Measurements from ENCODE around the gene CAD.

DNA sequence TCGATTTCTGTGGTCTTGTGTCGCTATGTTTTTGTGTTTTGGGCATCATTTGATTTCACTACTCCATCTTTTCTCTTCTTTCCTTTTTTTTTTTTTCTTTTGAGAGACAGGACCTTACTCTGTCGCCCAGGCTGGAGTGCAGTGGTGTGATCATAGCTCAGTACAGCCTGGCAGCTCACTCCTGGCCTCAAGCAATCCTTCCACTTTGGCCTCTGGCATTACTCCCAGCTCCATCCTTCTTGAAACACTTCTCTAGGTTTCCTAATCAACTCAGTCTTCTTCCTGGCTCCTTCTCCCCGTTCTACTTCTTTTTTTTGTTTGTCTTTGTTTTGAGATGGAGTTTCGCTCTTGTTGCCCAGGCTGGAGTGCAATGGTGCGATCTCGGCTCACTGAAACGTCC, 41.8 kb upstream of the CAD start:
- TF ChIP-seq POLR2AphosphoS5 (IDR thresholded peaks at IDR 0.05; ENCODE audit: borderline replicate concordance, low read depth, low read length) (no peak), EZH2 (IDR thresholded peaks at IDR 0.05) (no peak), FOXP2 (optimal IDR thresholded peaks at IDR 0.05; ENCODE audit: control extremely low read depth, extremely low read length, insufficient read depth) (no peak)
